Peyer's patch (tissue), 4 donors: ENCODE data around the gene UPF2. TPM values are rescaled to one million over a fixed set of nuclear protein-coding genes. Genes with fewer than 3 reads are reported as not detected.
A peak's percentile ranks its signal among the peaks of the same experiment; 100 is the strongest.

ENCODE experiments used
- DNase-seq, 3 donors: peaks; one replicate each; pipeline ENCODE4 v3.0.0-alpha.2; 2017 to 2019
- H3K27ac ChIP-seq, 4 donors: fragments of 200-600 bp; sonication (generic); one replicate each; pipeline ENCODE4 v1.5.1; 2016 to 2019
- H3K27me3 ChIP-seq, 2 donors: fragments of 200-600 bp; sonication (generic); one replicate each; pipeline ENCODE4 v1.5.1; 2019
- H3K36me3 ChIP-seq, 3 donors: fragments of 200-600 bp; sonication (generic); one replicate each; pipeline ENCODE4 v1.5.1; 2016 to 2019
- H3K4me1 ChIP-seq, 4 donors: fragments of 200-600 bp; sonication (generic); one replicate each; pipeline ENCODE4 v1.5.1; 2016 to 2019
- H3K4me3 ChIP-seq, 4 donors: fragments of 200-600 bp; sonication (generic); 1 replicate in 3 of 4; 2 replicates in 1 of 4; pipeline ENCODE4 v1.5.1; 2016 to 2019; ENCODE audit warnings: mild to moderate bottlenecking in 1 of 4
- H3K9me3 ChIP-seq, 4 donors: fragments of 200-600 bp; sonication (generic); one replicate each; pipeline ENCODE4 v1.5.1; 2016 to 2019; ENCODE audit warnings: mild to moderate bottlenecking in 1 of 4
- POLR2A ChIP-seq, 2 donors: fragments of 450-650 bp; IDR thresholded peaks; one replicate each; pipeline ENCODE4 v1.5.1; 2017; ENCODE audit warnings: antibody characterized with exemption in 2 of 2, mild to moderate bottlenecking in 2 of 2, moderate library complexity in 2 of 2
- total RNA-seq, 4 donors: library from RNA; depleted of rRNA; stranded (reverse); fragments of >200 nt; gene quantifications; one replicate each; pipeline ENCODE4 v1.1.0, GENCODE V29; 2016
- TF ChIP-seq, protein P1 (sequence below), 6 experiments: fragments of 450-650 bp in 4 of 6; fragments of 200-600 bp in 2 of 6; sonication (generic) in 1 of 6; IDR thresholded peaks; one replicate each; pipeline ENCODE4 v1.5.1; 2017 to 2019; ENCODE audit warnings: antibody characterized with exemption in 6 of 6, mild to moderate bottlenecking in 3 of 6, moderate library complexity in 1 of 6

Gene UPF2
- total RNA-seq, 4 donors from 2014 or later = 12.6 to 56.1 (median 21.0) TPM

DNA sequence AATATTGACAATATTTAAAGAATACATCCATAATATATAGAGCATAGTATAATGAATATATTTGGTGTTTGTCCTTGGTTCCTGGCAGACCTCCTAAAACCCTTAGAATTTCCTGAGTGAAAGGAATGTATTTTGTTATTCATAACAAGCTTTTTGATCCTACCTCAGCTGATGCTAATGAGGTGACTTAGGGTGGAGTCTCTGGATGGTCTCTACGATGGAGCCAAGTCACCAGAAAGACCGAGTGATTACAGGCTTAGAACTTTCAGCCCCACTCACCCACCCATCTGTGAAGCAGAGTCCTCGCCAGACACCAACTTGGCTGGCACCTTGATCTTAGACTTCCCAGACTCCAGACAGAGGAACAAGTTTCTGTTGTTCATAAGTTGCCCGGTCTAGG, 35.9 kb downstream of the UPF2 start:
- Histone ChIP-seq H3K4me1 (no peaks in the 10 kb centered on the region), H3K4me3 (no peak overlapping the region), H3K27me3 (no peaks in the 10 kb centered on the region), H3K27ac (no peak overlapping the region), H3K9me3 (no peaks in the 10 kb centered on the region), H3K36me3 (peaks cover 0 to 86% (median 0%) of the 10 kb centered on the region in 3 donors)
- DNase-seq = no peak
- TF ChIP-seq, protein P1, sequence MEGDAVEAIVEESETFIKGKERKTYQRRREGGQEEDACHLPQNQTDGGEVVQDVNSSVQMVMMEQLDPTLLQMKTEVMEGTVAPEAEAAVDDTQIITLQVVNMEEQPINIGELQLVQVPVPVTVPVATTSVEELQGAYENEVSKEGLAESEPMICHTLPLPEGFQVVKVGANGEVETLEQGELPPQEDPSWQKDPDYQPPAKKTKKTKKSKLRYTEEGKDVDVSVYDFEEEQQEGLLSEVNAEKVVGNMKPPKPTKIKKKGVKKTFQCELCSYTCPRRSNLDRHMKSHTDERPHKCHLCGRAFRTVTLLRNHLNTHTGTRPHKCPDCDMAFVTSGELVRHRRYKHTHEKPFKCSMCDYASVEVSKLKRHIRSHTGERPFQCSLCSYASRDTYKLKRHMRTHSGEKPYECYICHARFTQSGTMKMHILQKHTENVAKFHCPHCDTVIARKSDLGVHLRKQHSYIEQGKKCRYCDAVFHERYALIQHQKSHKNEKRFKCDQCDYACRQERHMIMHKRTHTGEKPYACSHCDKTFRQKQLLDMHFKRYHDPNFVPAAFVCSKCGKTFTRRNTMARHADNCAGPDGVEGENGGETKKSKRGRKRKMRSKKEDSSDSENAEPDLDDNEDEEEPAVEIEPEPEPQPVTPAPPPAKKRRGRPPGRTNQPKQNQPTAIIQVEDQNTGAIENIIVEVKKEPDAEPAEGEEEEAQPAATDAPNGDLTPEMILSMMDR (IDR thresholded peaks at IDR 0.05) = no peak
- TF ChIP-seq POLR2A (IDR thresholded peaks at IDR 0.05) = no peak

DNA sequence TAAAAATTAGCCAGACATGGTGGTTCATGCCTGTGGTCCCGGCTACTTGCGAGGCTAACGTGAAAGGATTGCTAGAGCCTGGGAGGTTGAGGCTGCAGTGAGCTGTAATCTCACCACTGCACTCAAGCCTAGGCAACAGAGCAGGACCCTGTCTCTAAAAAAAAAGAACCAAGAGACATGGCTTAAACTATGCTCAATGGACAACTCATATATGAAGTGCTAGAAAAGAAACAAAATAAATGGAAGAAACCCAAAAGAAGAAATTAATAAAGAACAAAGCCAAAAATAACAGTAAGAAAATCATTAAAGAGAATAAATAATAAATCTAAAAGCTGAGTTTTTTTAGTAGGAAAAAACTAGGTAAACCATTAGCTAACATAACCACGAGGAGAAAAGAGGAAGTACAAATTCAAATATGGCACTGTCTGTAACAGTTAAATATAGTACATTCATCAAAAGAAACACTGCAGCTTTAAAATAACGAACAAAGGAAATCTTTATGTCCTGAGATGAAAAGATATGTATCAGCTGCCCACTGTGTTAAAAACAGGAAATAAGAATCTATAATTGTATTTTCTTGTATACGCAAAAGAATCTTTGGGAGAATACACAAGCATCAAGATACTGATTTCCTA, 48.7 kb downstream of the UPF2 start:
- Histone ChIP-seq H3K9me3 (no peaks in the 10 kb centered on the region), H3K4me1 (peaks cover 0 to 7% (median 0%) of the 10 kb centered on the region in 4 donors), H3K36me3 (peaks cover 0 to 42% (median 0%) of the 10 kb centered on the region in 3 donors), H3K27me3 (no peaks in the 10 kb centered on the region), H3K27ac (peak overlapping the region in 2 of 4 donors; percentile 38 to 62), H3K4me3 (no peak overlapping the region)
- no peak for DNase-seq
- no peak for TF ChIP-seq POLR2A (IDR thresholded peaks at IDR 0.05)
- TF ChIP-seq, protein P1 (IDR thresholded peaks at IDR 0.05) = no peak

DNA sequence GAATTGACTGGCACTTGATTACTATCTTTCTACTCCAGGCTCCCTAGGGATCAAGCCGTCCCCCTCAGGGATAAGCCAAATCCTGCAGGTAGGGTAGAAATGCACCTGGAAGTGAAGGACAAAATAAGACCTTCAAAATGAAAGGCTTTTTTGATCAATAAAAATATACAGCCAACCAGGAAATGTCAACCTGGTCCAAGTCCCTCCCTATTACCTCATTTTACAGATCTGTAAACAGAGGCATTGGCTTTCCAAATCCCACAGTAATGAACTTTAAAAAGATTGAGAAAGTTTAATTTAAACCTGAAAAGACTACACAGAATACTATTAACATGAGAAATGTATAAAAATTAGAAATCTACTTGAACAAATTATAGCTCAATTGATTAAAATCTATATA, 53.7 kb downstream of the UPF2 start:
- no peak overlapping the region for H3K27ac ChIP-seq
- no peak overlapping the region for H3K4me3 ChIP-seq
- peaks cover 0 to 7% (median 0%) of the 10 kb centered on the region in 4 donors for H3K4me1 ChIP-seq
- DNase-seq = no peak
- H3K27me3 ChIP-seq = no peaks in the 10 kb centered on the region
- H3K36me3 ChIP-seq = peaks cover 0 to 23% (median 0%) of the 10 kb centered on the region in 3 donors
- no peaks in the 10 kb centered on the region for H3K9me3 ChIP-seq
- TF ChIP-seq, protein P1 (IDR thresholded peaks at IDR 0.05) = no peak
- TF ChIP-seq POLR2A (IDR thresholded peaks at IDR 0.05) = no peak

DNA sequence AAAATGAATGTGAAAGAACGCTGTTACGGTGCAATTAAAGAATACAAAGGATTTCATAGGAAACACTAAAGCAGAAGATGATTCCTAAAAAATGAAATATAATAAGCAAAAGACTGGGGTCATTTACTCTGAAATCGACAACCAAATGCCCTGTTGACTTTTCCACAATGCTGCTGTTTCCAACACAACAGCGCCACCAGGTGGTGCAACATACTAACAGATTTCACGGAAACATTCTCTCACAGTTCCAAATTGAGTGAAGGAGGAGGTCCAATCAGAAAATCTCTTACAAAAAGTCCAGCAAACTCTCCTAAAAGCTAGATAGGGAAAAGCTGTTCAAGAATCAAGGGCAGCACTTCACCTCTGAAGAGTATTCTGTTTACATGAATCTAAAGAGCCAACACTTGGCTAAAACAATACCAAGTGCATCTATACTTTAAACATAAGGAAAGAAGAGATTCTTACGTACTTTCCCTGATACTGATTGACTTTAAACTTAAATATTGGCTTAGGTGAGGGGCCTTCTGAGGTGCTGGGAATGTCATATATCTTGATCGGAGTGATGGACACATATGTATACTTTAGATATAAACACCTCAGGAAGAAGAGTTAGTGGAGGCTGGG, 55.9 kb downstream of the UPF2 start:
- Histone ChIP-seq H3K4me3 (no peak overlapping the region), H3K9me3 (no peaks in the 10 kb centered on the region), H3K27me3 (no peaks in the 10 kb centered on the region), H3K27ac (no peak overlapping the region), H3K36me3 (peaks cover 0 to 30% (median 0%) of the 10 kb centered on the region in 3 donors), H3K4me1 (no peaks in the 10 kb centered on the region)
- peak; percentile 77 to 91 (median 82) for DNase-seq
- TF ChIP-seq, protein P1 (IDR thresholded peaks at IDR 0.05) = peak; percentile 59 to 90 (median 84)
- TF ChIP-seq POLR2A (IDR thresholded peaks at IDR 0.05) = no peak

DNA sequence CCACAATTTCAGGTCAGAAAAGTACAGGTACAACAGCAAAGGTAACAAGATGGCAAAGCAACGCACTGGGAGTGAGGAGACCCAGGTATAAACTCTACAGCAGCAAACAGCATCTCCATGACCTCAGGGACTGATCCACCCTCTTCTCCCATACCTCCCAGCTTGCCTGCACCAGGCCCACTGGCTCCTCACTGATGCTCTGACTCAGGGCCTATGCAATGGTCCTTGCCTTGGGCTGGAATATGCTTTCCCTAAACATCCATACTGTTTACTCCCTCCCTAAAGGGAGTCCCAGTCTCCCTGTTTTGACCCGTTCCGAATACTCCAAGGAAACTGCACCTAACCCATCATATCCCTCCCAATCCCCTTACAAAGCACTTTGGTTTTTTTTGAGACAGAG, 60.4 kb downstream of the UPF2 start:
- H3K4me3 ChIP-seq = no peak overlapping the region
- H3K27ac ChIP-seq = no peak overlapping the region
- no peaks in the 10 kb centered on the region for H3K27me3 ChIP-seq
- peaks cover 0 to 53% (median 0%) of the 10 kb centered on the region in 3 donors for H3K36me3 ChIP-seq
- H3K4me1 ChIP-seq = no peaks in the 10 kb centered on the region
- no peak for DNase-seq
- H3K9me3 ChIP-seq = no peaks in the 10 kb centered on the region
- TF ChIP-seq, protein P1 (IDR thresholded peaks at IDR 0.05) = no peak
- TF ChIP-seq POLR2A (IDR thresholded peaks at IDR 0.05) = no peak
